ENCODE measurements around the gene TBCD. TPM values are rescaled to one million over a fixed set of nuclear protein-coding genes. Genes with fewer than 3 reads are reported as not detected.
A peak's percentile ranks its signal among the peaks of the same experiment; 100 is the strongest.

The TBCD gene
- polyA plus RNA-seq, 3 donors from 2014 or later: 70.2 to 142 (median 99.7) TPM

DNA sequence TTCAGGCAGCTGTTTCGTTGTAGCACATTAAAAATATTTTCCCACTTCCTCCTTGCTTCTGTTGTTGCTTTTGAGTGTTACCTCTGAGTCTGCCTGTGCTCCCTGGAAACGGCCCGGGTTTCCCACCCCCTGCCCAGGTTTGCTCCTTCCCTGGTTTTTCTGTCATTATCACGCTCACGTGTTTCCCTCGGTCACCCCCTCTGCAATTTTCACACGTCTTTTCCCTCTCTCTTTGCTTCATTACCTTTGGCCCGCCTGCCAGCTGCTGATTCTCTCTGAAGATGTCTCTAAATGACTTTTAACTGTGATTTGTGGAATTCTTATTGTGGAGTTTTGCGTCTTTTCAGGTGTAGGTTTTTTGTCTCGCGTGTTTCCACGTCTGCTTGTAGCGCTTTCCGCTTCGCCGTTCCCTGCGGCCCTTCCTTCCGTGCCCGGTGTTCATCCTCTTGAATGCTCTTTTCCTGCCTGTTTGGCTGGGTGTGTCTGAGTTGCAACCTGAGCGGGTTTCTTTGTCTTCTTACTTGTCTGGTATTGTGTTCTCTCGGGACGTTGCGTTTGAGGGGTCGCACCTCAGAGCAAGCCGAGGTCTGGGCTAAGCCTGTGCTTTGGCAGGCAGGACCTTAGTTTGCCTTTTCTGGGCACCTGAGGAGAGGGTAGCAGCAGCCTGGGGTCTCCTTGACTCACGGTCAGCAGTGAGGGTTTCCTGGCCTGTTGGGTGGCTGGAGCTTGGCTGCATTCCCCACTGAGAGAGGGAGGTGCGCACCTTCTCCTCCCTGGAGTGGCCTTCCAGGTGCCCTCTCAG is 184.3 kb downstream of the TBCD start:
- DNase-seq: no peak

GRCh38 chr17:82936768-82937171 is 184.9 kb downstream of the TBCD start:
- peaks cover 22 to 44% (median 33%) of the 10 kb centered on the region in 3 donors for H3K36me3 Mint-ChIP-seq
- no peaks in the 10 kb centered on the region for H3K4me1 Mint-ChIP-seq
- no peak overlapping the region for H3K27ac Mint-ChIP-seq
- DNase-seq: no peak
- H3K9me3 Mint-ChIP-seq: no peaks in the 10 kb centered on the region
- H3K27me3 Mint-ChIP-seq (ENCODE audit: low read depth in 3 of 3): peaks cover 0 to 8% (median 3%) of the 10 kb centered on the region in 3 donors
- H3K4me3 Mint-ChIP-seq: no peak overlapping the region

More for the DNA sequence above, 184.3 kb downstream of the TBCD start:
- peaks cover 0 to 8% (median 3%) of the 10 kb centered on the region in 3 donors for H3K27me3 Mint-ChIP-seq (ENCODE audit: low read depth in 3 of 3)
- H3K9me3 Mint-ChIP-seq: no peaks in the 10 kb centered on the region
- no peaks in the 10 kb centered on the region for H3K4me1 Mint-ChIP-seq
- peak overlapping the region in 1 of 6 donors; percentile 65 for H3K27ac Mint-ChIP-seq
- no peak overlapping the region for H3K4me3 Mint-ChIP-seq
- peaks cover 27 to 50% (median 36%) of the 10 kb centered on the region in 3 donors for H3K36me3 Mint-ChIP-seq

DNA sequence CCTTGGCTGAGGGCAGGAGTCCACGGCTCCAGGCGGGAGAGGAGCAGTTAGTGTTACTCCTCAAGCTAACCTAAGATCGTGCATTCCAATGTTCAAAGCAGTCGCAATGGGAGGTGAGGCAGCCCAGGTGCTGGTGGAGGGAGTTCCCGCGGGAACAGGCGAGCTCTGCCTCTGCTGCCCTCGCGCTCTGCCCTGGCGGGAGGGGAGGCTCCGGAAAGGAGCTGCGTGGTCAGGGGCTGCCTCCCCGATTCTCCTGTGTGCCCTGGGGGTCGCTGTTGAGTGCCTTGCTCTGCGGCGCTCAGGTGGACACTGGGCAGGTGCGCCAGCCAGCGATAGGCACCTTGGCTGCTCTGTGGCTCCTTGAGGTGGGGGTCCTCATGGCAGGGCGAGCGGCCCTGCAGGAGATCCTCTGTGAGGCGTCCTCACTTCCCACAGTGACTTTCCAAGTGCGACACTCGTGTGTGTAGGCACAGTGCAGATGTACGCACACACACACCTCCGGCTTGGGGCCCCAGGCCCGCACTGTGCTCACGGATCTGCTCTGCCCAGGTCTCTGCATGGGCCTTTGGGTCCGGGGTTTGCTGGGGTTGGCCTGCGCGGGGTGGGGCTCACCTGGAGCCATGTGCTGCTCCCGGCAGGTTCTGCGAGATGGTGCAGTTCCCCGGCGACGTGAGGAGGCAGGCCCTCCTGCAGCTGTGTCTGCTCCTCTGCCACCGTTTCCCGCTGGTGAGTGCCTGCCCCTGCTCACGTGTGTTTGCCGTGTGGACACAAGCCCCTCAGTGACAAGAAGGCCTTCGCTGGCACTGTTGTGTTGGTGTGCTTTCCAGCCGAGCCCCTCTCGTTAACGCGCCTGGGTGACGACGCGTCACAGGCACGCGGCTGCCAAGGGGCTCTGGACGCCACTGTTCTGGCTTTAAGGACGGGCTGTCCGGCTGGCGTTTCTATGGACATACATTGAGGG is 185.8 kb downstream of the TBCD start:
- Mint-ChIP-seq H3K9me3 (no peaks in the 10 kb centered on the region), H3K4me3 (no peak overlapping the region), H3K4me1 (no peaks in the 10 kb centered on the region), H3K27me3 (ENCODE audit: low read depth in 3 of 3) (peaks cover 0 to 8% (median 3%) of the 10 kb centered on the region in 3 donors), H3K36me3 (peaks cover 16 to 38% (median 32%) of the 10 kb centered on the region in 3 donors), H3K27ac (no peak overlapping the region)
- DNase-seq: no peak

- H3K4me1 Mint-ChIP-seq: no peaks in the 10 kb centered on the region
- peaks cover 22 to 45% (median 37%) of the 10 kb centered on the region in 3 donors for H3K36me3 Mint-ChIP-seq
- no peaks in the 10 kb centered on the region for H3K9me3 Mint-ChIP-seq
- no peak overlapping the region for H3K4me3 Mint-ChIP-seq
- H3K27me3 Mint-ChIP-seq (ENCODE audit: low read depth in 3 of 3): peaks cover 0 to 8% (median 3%) of the 10 kb centered on the region in 3 donors
- no peak for DNase-seq
- H3K27ac Mint-ChIP-seq: peak overlapping the region in 2 of 6 donors; percentile 10 to 37
Measured at GRCh38 chr17:82938486-82938872, 186.6 kb downstream of the TBCD start.

GRCh38 chr17:82938873-82939620 is 187.2 kb downstream of the TBCD start:
- Mint-ChIP-seq H3K9me3 (peaks cover 0 to 4% (median 3%) of the 10 kb centered on the region in 6 donors), H3K27ac (peak overlapping the region in 3 of 6 donors; percentile 10 to 37 (median 20)), H3K4me3 (no peak overlapping the region), H3K27me3 (ENCODE audit: low read depth in 3 of 3) (peaks cover 0 to 8% (median 3%) of the 10 kb centered on the region in 3 donors), H3K4me1 (no peaks in the 10 kb centered on the region), H3K36me3 (peaks cover 26 to 51% (median 41%) of the 10 kb centered on the region in 3 donors)
- DNase-seq: no peak

GRCh38 chr17:82939621-82940135 is 187.8 kb downstream of the TBCD start:
- peaks cover 0 to 8% (median 7%) of the 10 kb centered on the region in 3 donors for H3K27me3 Mint-ChIP-seq (ENCODE audit: low read depth in 3 of 3)
- DNase-seq: no peak
- H3K4me1 Mint-ChIP-seq: no peaks in the 10 kb centered on the region
- H3K4me3 Mint-ChIP-seq: no peak overlapping the region
- peaks cover 33 to 57% (median 47%) of the 10 kb centered on the region in 3 donors for H3K36me3 Mint-ChIP-seq
- peak overlapping the region in 1 of 6 donors; percentile 20 for H3K27ac Mint-ChIP-seq
- H3K9me3 Mint-ChIP-seq: peaks cover 4 to 10% (median 8%) of the 10 kb centered on the region in 6 donors

- Mint-ChIP-seq H3K27ac (no peak overlapping the region), H3K4me3 (no peak overlapping the region), H3K36me3 (peaks cover 40 to 59% (median 50%) of the 10 kb centered on the region in 3 donors), H3K27me3 (ENCODE audit: low read depth in 3 of 3) (peaks cover 0 to 8% (median 8%) of the 10 kb centered on the region in 3 donors), H3K9me3 (peaks cover 8 to 18% (median 16%) of the 10 kb centered on the region in 6 donors), H3K4me1 (no peaks in the 10 kb centered on the region)
- DNase-seq: no peak
Measured at GRCh38 chr17:82940226-82941020, 188.6 kb downstream of the TBCD start.

GRCh38 chr17:82941021-82942001 is 189.4 kb downstream of the TBCD start:
- H3K27ac Mint-ChIP-seq: no peak overlapping the region
- peaks cover 8 to 25% (median 20%) of the 10 kb centered on the region in 6 donors for H3K9me3 Mint-ChIP-seq
- no peak overlapping the region for H3K4me3 Mint-ChIP-seq
- peaks cover 2 to 10% (median 8%) of the 10 kb centered on the region in 3 donors for H3K27me3 Mint-ChIP-seq (ENCODE audit: low read depth in 3 of 3)
- H3K4me1 Mint-ChIP-seq: no peaks in the 10 kb centered on the region
- peaks cover 41 to 59% (median 50%) of the 10 kb centered on the region in 3 donors for H3K36me3 Mint-ChIP-seq
- DNase-seq: no peak

DNA sequence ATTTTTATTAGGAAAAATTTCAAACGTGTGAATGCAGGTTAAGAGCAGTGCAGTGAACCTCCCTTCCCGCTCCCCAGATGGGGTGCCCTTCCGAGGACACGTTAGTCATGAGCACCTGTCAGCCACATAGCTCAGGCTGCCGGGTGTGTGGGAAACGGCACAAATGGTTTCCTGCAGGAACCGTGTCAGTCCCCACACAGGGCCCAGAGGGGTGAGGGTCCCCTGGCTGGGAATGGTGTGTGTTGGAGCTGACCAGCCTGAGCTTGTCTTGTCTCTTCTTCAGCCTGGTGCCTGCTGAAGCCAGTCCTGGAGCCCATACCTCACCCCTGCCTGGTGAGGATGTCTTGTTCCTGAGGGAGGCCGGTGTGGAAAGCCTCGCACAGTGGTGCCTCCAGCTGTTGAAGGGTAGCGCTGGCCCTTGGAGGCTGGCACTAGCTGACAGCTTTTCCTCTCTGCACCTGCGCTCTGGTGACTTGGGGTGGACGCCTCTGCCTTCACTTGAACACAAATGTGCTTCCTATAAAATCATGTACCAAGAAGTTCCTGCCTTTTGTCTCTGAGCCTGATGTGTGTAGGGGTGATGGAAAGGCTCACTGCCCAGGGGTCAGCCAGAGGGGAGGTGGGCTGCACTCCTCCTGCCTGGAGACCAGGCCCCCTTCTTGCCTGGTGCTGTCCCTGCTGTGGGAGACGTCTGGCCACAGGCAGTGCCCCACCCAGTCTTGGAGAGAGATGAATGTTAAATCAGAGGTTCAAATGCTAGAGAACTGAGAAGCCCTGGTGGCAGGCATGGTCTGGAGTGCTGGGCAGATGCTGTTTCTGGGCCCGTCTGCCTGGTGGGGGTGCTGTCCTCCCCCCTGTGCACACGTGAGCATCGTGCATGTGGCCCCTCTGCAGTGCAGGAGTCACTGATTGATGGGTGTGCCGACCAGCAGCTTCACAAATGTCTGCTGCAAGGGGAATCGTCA is 190.6 kb downstream of the TBCD start:
- no peak for DNase-seq

DNA sequence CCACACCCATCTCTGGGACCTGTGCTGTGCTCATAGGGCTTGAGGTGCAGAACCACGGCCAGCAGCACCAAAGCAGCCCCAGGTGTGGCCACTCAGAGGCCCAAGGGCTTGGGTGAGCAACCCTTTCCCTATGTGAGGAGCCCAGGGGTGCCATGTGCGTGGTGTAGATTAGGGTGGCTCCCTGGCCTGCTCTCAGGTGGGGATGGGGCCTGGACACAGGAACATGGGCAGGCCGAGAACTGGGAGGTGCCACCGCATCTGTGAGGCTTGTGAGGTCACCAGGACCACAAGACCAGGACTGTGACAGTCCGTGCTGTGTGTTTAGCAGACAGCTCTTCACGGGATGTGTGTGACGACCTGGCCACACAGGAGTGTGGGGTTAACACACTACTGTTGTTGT is 191.5 kb downstream of the TBCD start:
- no peaks in the 10 kb centered on the region for H3K4me1 Mint-ChIP-seq
- peaks cover 8 to 25% (median 21%) of the 10 kb centered on the region in 6 donors for H3K9me3 Mint-ChIP-seq
- peaks cover 39 to 60% (median 57%) of the 10 kb centered on the region in 3 donors for H3K36me3 Mint-ChIP-seq
- H3K27me3 Mint-ChIP-seq (ENCODE audit: low read depth in 3 of 3): peaks cover 2 to 10% (median 8%) of the 10 kb centered on the region in 3 donors
- no peak overlapping the region for H3K4me3 Mint-ChIP-seq
- no peak overlapping the region for H3K27ac Mint-ChIP-seq
- no peak for DNase-seq

More for the DNA sequence above, 190.6 kb downstream of the TBCD start:
- H3K4me3 Mint-ChIP-seq: no peak overlapping the region
- peaks cover 40 to 60% (median 55%) of the 10 kb centered on the region in 3 donors for H3K36me3 Mint-ChIP-seq
- no peaks in the 10 kb centered on the region for H3K4me1 Mint-ChIP-seq
- peak overlapping the region in 1 of 6 donors; percentile 52 for H3K27ac Mint-ChIP-seq
- peaks cover 2 to 10% (median 8%) of the 10 kb centered on the region in 3 donors for H3K27me3 Mint-ChIP-seq (ENCODE audit: low read depth in 3 of 3)
- H3K9me3 Mint-ChIP-seq: peaks cover 8 to 25% (median 20%) of the 10 kb centered on the region in 6 donors
